Osteocyte (in vitro differentiated cells): ENCODE measurements around the gene PCSK9. TPM values are rescaled to one million over a fixed set of nuclear protein-coding genes. Genes with fewer than 3 reads are reported as not detected.

Experiments used
- DNase-seq: peaks from one replicate; pipeline ENCODE4 v3.0.0; 2021; ENCODE audit warnings: mixed read lengths; ENCODE audit not compliant: unreplicated experiment; ENCODE audit errors: extremely low spot score
- H3K27ac Mint-ChIP-seq: one replicate; pipeline ENCODE4 v1.8.0; 2021; ENCODE audit warnings: mild to moderate bottlenecking, mixed read lengths; ENCODE audit not compliant: unreplicated experiment
- H3K27me3 Mint-ChIP-seq: one replicate; pipeline ENCODE4 v1.8.0; 2021; ENCODE audit warnings: mixed read lengths; ENCODE audit not compliant: unreplicated experiment
- H3K36me3 Mint-ChIP-seq: one replicate; pipeline ENCODE4 v1.8.0; 2021; ENCODE audit warnings: mixed read lengths; ENCODE audit not compliant: unreplicated experiment
- H3K4me1 Mint-ChIP-seq: one replicate; pipeline ENCODE4 v1.8.0; 2021; ENCODE audit warnings: mixed read lengths; ENCODE audit not compliant: unreplicated experiment
- H3K4me3 Mint-ChIP-seq: one replicate; pipeline ENCODE4 v1.8.0; 2021; ENCODE audit warnings: mild to moderate bottlenecking, moderate library complexity, mixed read lengths; ENCODE audit not compliant: unreplicated experiment
- H3K9me3 Mint-ChIP-seq: one replicate; pipeline ENCODE4 v1.8.0; 2021; ENCODE audit warnings: mixed read lengths; ENCODE audit not compliant: unreplicated experiment
- total RNA-seq: library from RNA; stranded (reverse); gene quantifications from 2 replicates; pipeline ENCODE4 v1.2.1, GENCODE V29; 2021
- TF ChIP-seq, protein P1 (sequence below): fragments of 200-600 bp; sonication (generic); IDR thresholded peaks from 2 replicates; pipeline ENCODE4 v1.5.0; 2021; ENCODE audit warnings: antibody characterized with exemption, mild to moderate bottlenecking, moderate library complexity

Gene PCSK9
- total RNA-seq, 1 donor from 2014 or later, result 2.2 TPM

DNA sequence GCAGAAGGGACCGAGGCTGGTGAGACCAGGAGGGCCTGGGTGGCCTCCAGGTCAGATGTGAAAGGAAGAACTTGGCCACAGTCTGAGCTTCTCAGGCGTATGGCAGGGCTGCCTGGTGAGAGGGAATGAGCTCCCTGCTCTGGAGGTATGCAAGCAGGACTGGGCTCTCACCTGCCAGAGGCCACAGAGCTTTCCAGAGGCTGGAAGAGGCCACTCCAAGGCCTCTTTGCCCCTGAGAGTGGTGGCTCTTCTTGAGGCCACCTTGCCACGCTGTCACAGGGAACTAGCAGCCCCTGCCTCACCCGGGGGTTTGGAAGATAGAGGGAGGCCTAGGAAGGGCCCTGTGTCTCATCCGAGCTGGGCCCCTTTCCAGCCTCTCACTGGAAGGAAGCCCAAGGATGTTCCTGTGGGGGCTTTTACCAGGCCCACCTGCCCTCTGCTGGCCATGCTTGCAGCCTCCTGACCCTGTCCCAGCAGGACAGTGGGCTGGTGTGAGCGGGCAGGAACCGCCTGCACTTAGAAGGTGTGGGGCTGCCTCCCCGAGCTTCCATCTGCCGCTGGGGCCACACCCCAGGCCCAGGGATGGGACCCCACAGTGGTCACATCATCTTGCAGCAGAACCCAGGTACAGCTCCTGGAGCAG, 10.0 kb downstream of the PCSK9 start:
- DNase-seq, result no peak

DNA sequence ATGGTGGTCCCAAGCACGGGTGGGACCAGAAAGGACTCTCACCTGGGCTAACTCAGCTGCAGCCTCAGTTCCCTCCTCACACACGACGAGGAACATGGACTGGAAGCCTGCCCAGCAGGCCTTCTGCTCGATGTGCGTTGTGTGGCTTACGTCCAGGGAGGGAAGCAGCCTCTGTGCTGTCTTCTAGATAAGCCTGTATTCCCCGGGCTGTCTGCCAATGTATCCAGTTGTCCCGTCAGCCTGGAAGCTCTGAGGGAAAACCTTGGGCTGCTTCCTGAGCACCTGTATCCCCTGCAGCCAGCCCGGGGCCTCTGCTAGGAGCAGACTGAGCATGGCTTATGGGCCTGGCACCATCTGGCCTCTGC, 10.5 kb downstream of the PCSK9 start:
- DNase-seq, result no peak
- no peaks in the 10 kb centered on the region for H3K36me3 Mint-ChIP-seq
- H3K4me3 Mint-ChIP-seq, result no peak overlapping the region
- no peak overlapping the region for H3K27ac Mint-ChIP-seq
- H3K4me1 Mint-ChIP-seq, result peaks cover 13% of the 10 kb centered on the region
- TF ChIP-seq, protein P1, sequence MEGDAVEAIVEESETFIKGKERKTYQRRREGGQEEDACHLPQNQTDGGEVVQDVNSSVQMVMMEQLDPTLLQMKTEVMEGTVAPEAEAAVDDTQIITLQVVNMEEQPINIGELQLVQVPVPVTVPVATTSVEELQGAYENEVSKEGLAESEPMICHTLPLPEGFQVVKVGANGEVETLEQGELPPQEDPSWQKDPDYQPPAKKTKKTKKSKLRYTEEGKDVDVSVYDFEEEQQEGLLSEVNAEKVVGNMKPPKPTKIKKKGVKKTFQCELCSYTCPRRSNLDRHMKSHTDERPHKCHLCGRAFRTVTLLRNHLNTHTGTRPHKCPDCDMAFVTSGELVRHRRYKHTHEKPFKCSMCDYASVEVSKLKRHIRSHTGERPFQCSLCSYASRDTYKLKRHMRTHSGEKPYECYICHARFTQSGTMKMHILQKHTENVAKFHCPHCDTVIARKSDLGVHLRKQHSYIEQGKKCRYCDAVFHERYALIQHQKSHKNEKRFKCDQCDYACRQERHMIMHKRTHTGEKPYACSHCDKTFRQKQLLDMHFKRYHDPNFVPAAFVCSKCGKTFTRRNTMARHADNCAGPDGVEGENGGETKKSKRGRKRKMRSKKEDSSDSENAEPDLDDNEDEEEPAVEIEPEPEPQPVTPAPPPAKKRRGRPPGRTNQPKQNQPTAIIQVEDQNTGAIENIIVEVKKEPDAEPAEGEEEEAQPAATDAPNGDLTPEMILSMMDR, result no peak
- no peaks in the 10 kb centered on the region for H3K9me3 Mint-ChIP-seq
- no peaks in the 10 kb centered on the region for H3K27me3 Mint-ChIP-seq

More for the DNA sequence above, 10.0 kb downstream of the PCSK9 start:
- Mint-ChIP-seq H3K9me3 (no peaks in the 10 kb centered on the region), H3K4me3 (no peak overlapping the region), H3K27ac (no peak overlapping the region), H3K27me3 (no peaks in the 10 kb centered on the region), H3K4me1 (peaks cover 13% of the 10 kb centered on the region), H3K36me3 (no peaks in the 10 kb centered on the region)
- TF ChIP-seq, protein P1, result no peak

DNA sequence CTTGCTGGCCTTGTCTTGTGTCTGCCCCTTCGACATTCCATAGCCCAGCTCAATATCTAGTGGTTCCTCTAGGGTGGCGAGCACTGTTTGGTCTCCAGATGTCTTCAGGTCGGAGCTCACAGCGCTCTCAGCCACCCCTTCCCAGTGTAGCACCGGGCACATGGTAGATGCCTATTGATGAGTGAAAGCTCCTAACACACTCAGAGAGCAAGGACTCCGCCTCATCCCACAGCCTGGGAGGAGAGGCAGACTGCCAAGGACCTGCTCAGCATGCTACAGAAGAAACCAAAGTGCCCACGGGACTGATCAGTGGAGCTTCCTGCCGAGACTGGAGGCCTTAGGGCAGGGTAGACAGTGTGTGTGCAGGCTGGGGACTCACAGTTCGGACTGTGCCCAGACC, 10.9 kb downstream of the PCSK9 start:
- Mint-ChIP-seq H3K4me1 (peaks cover 13% of the 10 kb centered on the region), H3K4me3 (no peak overlapping the region), H3K27me3 (no peaks in the 10 kb centered on the region), H3K36me3 (no peaks in the 10 kb centered on the region), H3K27ac (no peak overlapping the region), H3K9me3 (no peaks in the 10 kb centered on the region)
- no peak for DNase-seq
- TF ChIP-seq, protein P1, result no peak

DNA sequence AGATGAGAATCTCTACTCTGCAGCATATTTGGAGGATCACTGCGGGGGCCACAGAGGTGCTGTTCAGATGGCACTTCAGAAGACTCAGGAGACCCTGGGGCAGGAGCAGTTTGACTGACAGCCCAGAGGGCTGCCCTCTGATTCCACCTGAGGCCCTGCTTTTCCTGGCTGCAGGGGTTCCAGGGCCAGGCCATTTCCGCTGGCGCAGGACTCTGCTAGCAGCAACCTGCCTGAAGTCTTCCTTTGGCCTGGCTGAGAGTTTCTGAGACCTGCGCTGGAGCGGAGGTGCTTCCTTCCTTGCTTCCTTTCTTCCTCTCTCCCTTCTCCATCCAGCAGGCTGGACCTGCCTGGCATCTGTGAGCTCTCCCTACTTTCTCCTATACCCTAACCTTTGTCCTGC, 11.8 kb downstream of the PCSK9 start:
- Mint-ChIP-seq H3K4me3 (no peak overlapping the region), H3K27me3 (no peaks in the 10 kb centered on the region), H3K4me1 (peaks cover 13% of the 10 kb centered on the region), H3K36me3 (no peaks in the 10 kb centered on the region), H3K27ac (no peak overlapping the region), H3K9me3 (no peaks in the 10 kb centered on the region)
- DNase-seq, result no peak
- TF ChIP-seq, protein P1, result no peak

DNA sequence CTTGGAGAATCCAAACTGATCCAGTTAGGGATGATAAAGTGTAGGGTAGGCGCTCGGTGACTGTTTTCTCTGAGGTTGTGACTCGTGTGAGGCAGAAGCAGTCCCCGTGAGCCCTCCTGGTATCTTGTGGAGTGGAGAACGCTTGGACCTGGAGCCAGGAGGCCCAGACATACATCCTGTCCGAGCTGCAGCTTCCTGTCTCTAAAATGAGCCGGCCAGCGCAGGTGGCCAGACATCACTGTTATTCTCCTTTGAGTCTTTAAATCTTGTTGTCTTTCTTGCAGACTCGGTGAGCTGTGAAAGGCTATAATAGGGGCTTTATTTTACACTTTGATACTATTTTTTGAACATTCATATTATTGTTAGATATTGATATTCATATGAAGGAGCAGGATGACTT, 12.3 kb downstream of the PCSK9 start:
- TF ChIP-seq, protein P1, result no peak

More for the DNA sequence above, 12.3 kb downstream of the PCSK9 start:
- no peaks in the 10 kb centered on the region for H3K36me3 Mint-ChIP-seq
- no peak for DNase-seq
- H3K27ac Mint-ChIP-seq, result no peak overlapping the region
- no peak overlapping the region for H3K4me3 Mint-ChIP-seq
- H3K27me3 Mint-ChIP-seq, result no peaks in the 10 kb centered on the region
- peaks cover 13% of the 10 kb centered on the region for H3K4me1 Mint-ChIP-seq
- H3K9me3 Mint-ChIP-seq, result no peaks in the 10 kb centered on the region
